Common myeloid progenitor, CD34-positive (primary cell): ENCODE data around the gene MAGEF1.
A peak's percentile ranks its signal among the peaks of the same experiment; 100 is the strongest.

Experiments used
- CTCF ChIA-PET: fragments of 350-600 bp; sonication (Branson Sonifier 250); formaldehyde crosslinking; loops from one replicate; lab custom pipeline; 2021; ENCODE audit warnings: antibody characterized with exemption; lab: Charles Lee
- POLR2A ChIA-PET: fragments of 350-600 bp; sonication (Branson Sonifier 250); formaldehyde crosslinking; loops from one replicate; lab custom pipeline; 2021; ENCODE audit warnings: antibody characterized with exemption; lab: Charles Lee
- DNase-seq, 3 donors: peaks; one replicate each; pipeline versions ENCODE4 v3.0.0 to v3.0.0-alpha.2; 2013
- H3K27ac ChIP-seq, 2 experiments: 1 replicate in 1 of 2; 2 replicates in 1 of 2; pipeline ENCODE4 v1.7.0; 2013; ENCODE audit warnings: inconsistent platforms in 2 of 2, low read length in 2 of 2, mild to moderate bottlenecking in 2 of 2, low read depth in 1 of 2, moderate library complexity in 1 of 2; ENCODE audit not compliant: severe bottlenecking in 2 of 2, insufficient read depth in 1 of 2, poor library complexity in 1 of 2
- H3K27me3 ChIP-seq, 5 experiments: replicated peaks in 2 of 5; 1 replicate in 3 of 5; 2 replicates in 2 of 5; pipeline versions ENCODE4 v1.6.1 to v1.7.0; 2013; ENCODE audit warnings: low read length in 4 of 5, mild to moderate bottlenecking in 2 of 5, moderate library complexity in 2 of 5, inconsistent platforms in 1 of 5; ENCODE audit not compliant: insufficient read depth in 5 of 5, control insufficient read depth in 4 of 5
- H3K36me3 ChIP-seq, 4 experiments: 1 replicate in 2 of 4; 2 replicates in 2 of 4; pipeline versions ENCODE4 v1.6.1 to v1.7.0; 2013; ENCODE audit warnings: low read length in 3 of 4, control low read depth in 1 of 4, mild to moderate bottlenecking in 1 of 4; ENCODE audit not compliant: control insufficient read depth in 4 of 4, insufficient read depth in 4 of 4
- H3K4me1 ChIP-seq, 4 experiments: 1 replicate in 3 of 4; 2 replicates in 1 of 4; pipeline versions ENCODE4 v1.6.1 to v1.7.1; 2013; ENCODE audit warnings: low read length in 3 of 4, mild to moderate bottlenecking in 3 of 4, control low read depth in 1 of 4, inconsistent platforms in 1 of 4, moderate library complexity in 1 of 4; ENCODE audit not compliant: control insufficient read depth in 4 of 4, insufficient read depth in 4 of 4; ENCODE audit errors: control extremely low read depth in 1 of 4
- H3K4me3 ChIP-seq, 7 experiments: 1 replicate in 4 of 7; 2 replicates in 3 of 7; pipeline versions ENCODE4 v1.5.1 to v1.7.0; 2013; ENCODE audit warnings: mild to moderate bottlenecking in 7 of 7, low read length in 6 of 7, moderate library complexity in 6 of 7, inconsistent platforms in 2 of 7, low read depth in 2 of 7, control low read depth in 1 of 7; ENCODE audit not compliant: insufficient read depth in 4 of 7, control insufficient read depth in 1 of 7; ENCODE audit errors: extremely low read depth in 1 of 7
- H3K9me3 ChIP-seq, 5 experiments: 1 replicate in 4 of 5; 2 replicates in 1 of 5; pipeline versions ENCODE4 v1.6.1 to v1.7.1; 2013; ENCODE audit warnings: low read length in 4 of 5, mild to moderate bottlenecking in 2 of 5, inconsistent platforms in 1 of 5, low read depth in 1 of 5, moderate library complexity in 1 of 5; ENCODE audit not compliant: control insufficient read depth in 4 of 5, insufficient read depth in 2 of 5; ENCODE audit errors: control extremely low read depth in 1 of 5
- WGBS: methylation state at CpG from one replicate; pipeline ENCODE4 v1.1.5; 2013; ENCODE audit not compliant: insufficient coverage; 5-methylcytosine and 5-hydroxymethylcytosine counted together

The MAGEF1 gene

GRCh38 chr3:184683234-184683633 lies 28.6 kb downstream of the MAGEF1 start:
- Histone ChIP-seq H3K36me3 (no peaks in the 10 kb centered on the region), H3K27me3 (no peaks in the 10 kb centered on the region), H3K4me3 (no peak overlapping the region), H3K9me3 (no peaks in the 10 kb centered on the region), H3K27ac (no peak overlapping the region), H3K4me1 (peaks cover 5 to 51% (median 26%) of the 10 kb centered on the region in 4 experiments)
- WGBS: 89% methylated on average over 5 of the region's 5 CpGs
- DNase-seq: no peak
- ChIA-PET CTCF (no interaction called here), POLR2A (no interaction called here)

- WGBS: 99% methylated on average over 10 of the region's 11 CpGs
Observed at GRCh38 chr3:184682671-184683070, 29.2 kb downstream of the MAGEF1 start.

GRCh38 chr3:184680385-184681345 lies 31.2 kb downstream of the MAGEF1 start:
- Histone ChIP-seq H3K27ac (no peak overlapping the region), H3K9me3 (no peaks in the 10 kb centered on the region), H3K4me3 (no peak overlapping the region), H3K36me3 (no peaks in the 10 kb centered on the region), H3K4me1 (peaks cover 6 to 51% (median 28%) of the 10 kb centered on the region in 4 experiments), H3K27me3 (no peaks in the 10 kb centered on the region)
- 97% methylated on average over 10 of the region's 10 CpGs for WGBS
- POLR2A ChIA-PET: interaction anchor here (0.8 kb wide), 1 partner anchor 16 kb away, joined by 3 read pairs; no protein-coding TSS in a partner anchor
- DNase-seq: no peak
- CTCF ChIA-PET: interaction anchor here (1.0 to 2.5 kb wide), 3 partner anchors 9 to 44 kb away, joined by 3 to 7 read pairs (median 6); no protein-coding TSS in a partner anchor

More at GRCh38 chr3:184682671-184683070, 29.2 kb downstream of the MAGEF1 start:
- Histone ChIP-seq H3K4me1 (peaks cover 2 to 51% (median 26%) of the 10 kb centered on the region in 4 experiments), H3K27ac (no peak overlapping the region), H3K27me3 (no peaks in the 10 kb centered on the region), H3K36me3 (no peaks in the 10 kb centered on the region), H3K9me3 (no peaks in the 10 kb centered on the region), H3K4me3 (no peak overlapping the region)
- no peak for DNase-seq
- ChIA-PET CTCF (no interaction called here), POLR2A (no interaction called here)

- Histone ChIP-seq H3K4me3 (peak overlapping the region in 2 of 7 experiments; percentile 16 to 24), H3K27ac (no peak overlapping the region), H3K4me1 (peaks cover 6 to 41% (median 28%) of the 10 kb centered on the region in 4 experiments), H3K27me3 (no peaks in the 10 kb centered on the region), H3K9me3 (no peaks in the 10 kb centered on the region), H3K36me3 (no peaks in the 10 kb centered on the region)
- DNase-seq: peak in 2 of 3 donors; percentile 24 to 52
- CTCF ChIA-PET: interaction anchor here (0.9 to 2.5 kb wide), 6 partner anchors 10 to 118 kb away, joined by 3 to 7 read pairs (median 6); partner anchors contain the start of gene EPHB3
- 58% methylated on average over 6 of the region's 24 CpGs for WGBS
- POLR2A ChIA-PET: interaction anchor here (0.5 to 0.8 kb wide), 2 partner anchors 17 to 76 kb away, joined by 3 read pairs; no protein-coding TSS in a partner anchor
Observed at GRCh38 chr3:184679056-184679816, 32.6 kb downstream of the MAGEF1 start.

GRCh38 chr3:184678317-184679055 lies 33.4 kb downstream of the MAGEF1 start:
- Histone ChIP-seq H3K27me3 (no peaks in the 10 kb centered on the region), H3K4me3 (no peak overlapping the region), H3K9me3 (no peaks in the 10 kb centered on the region), H3K4me1 (peaks cover 6 to 41% (median 28%) of the 10 kb centered on the region in 4 experiments), H3K27ac (no peak overlapping the region), H3K36me3 (no peaks in the 10 kb centered on the region)
- ChIA-PET POLR2A (no interaction called here), CTCF (interaction anchor here (0.6 to 2.5 kb wide), 7 partner anchors 11 to 117 kb away, joined by 3 to 7 read pairs (median 5); partner anchors contain the start of gene EPHB3)
- no peak for DNase-seq
- 80% methylated on average over 11 of the region's 16 CpGs for WGBS
